HG02970 (cell line): ENCODE measurements around the gene C2CD3.
A peak's percentile ranks its signal among the peaks of the same experiment; 100 is the strongest.

ENCODE experiments used
- ATAC-seq: cut with Tn5 transposase; IDR thresholded peaks from one replicate; pipeline ENCODE4 v1.9.1; 2021; ENCODE audit warnings: mild to moderate bottlenecking, moderate library complexity, moderate number of reproducible peaks; ENCODE audit not compliant: unreplicated experiment, low FRiP score

The C2CD3 gene

GRCh38 chr11:74170694-74171629 lies at the start of gene C2CD3, which contains the start of gene PPME1:
Gene C2CD3 (minus strand): TSS chr11:74171002. CDS start chr11:74170792, 210 bp downstream.
Gene PPME1 (plus strand): TSS chr11:74171289. CDS start chr11:74171422, 133 bp downstream.
- peak; percentile 94 for ATAC-seq

GRCh38 chr11:74220376-74220775 lies 49.6 kb upstream of the C2CD3 start:
- ATAC-seq, result no peak

GRCh38 chr11:74212533-74212932 lies 41.7 kb upstream of the C2CD3 start:
- no peak for ATAC-seq

- ATAC-seq, result no peak
These were observed 37.7 kb upstream of the C2CD3 start for GRCh38 chr11:74208507-74208906.

- no peak for ATAC-seq
These were observed 35.9 kb upstream of the C2CD3 start for GRCh38 chr11:74206746-74207145.

GRCh38 chr11:74205181-74205580 lies 34.4 kb upstream of the C2CD3 start:
- no peak for ATAC-seq

- ATAC-seq, result no peak
These were observed 33.9 kb upstream of the C2CD3 start for GRCh38 chr11:74204701-74205100.

GRCh38 chr11:74203966-74204365 lies 33.2 kb upstream of the C2CD3 start:
- ATAC-seq, result no peak

GRCh38 chr11:74196781-74197486 lies 26.1 kb upstream of the C2CD3 start:
- ATAC-seq, result no peak

GRCh38 chr11:74195828-74196227 lies 25.0 kb upstream of the C2CD3 start:
- ATAC-seq, result no peak

- ATAC-seq, result no peak
These were observed 14.9 kb upstream of the C2CD3 start for GRCh38 chr11:74185695-74186094.

- ATAC-seq, result no peak
These were observed 14.5 kb upstream of the C2CD3 start for GRCh38 chr11:74185285-74185684.

- ATAC-seq, result no peak
These were observed 11.8 kb upstream of the C2CD3 start for GRCh38 chr11:74182635-74183034.

- no peak for ATAC-seq
These were observed 8.6 kb upstream of the C2CD3 start for GRCh38 chr11:74179234-74180052.

GRCh38 chr11:74175920-74176319 lies 5.1 kb upstream of the C2CD3 start:
- ATAC-seq, result no peak

- no peak for ATAC-seq
These were observed 1.2 kb upstream of the C2CD3 start for GRCh38 chr11:74171997-74172396.

GRCh38 chr11:74171630-74171968 lies 797 bp upstream of the C2CD3 start:
- no peak for ATAC-seq

- ATAC-seq, result no peak
These were observed 904 bp downstream of the C2CD3 start for GRCh38 chr11:74169738-74170458.

GRCh38 chr11:74168838-74169237 lies 2.0 kb downstream of the C2CD3 start:
- ATAC-seq, result no peak
